Fibroblast of skin of abdomen (primary cell): ENCODE results near the gene PDZD2. TPM values are rescaled to one million over a fixed set of nuclear protein-coding genes. Genes with fewer than 3 reads are reported as not detected.
"Not testable (repeated sequence)": the region's sequence is repeated elsewhere in the genome, so short reads cannot be mapped to it uniquely, and the experiment has no call there.

Experiments used
- DNase-seq: peaks from one replicate; pipeline ENCODE4 v3.0.0-alpha.2; 2013
- polyA plus RNA-seq, 2 experiments: library from polyadenylated mRNA; unstranded; fragments of 120-200 nt; gene quantifications; one replicate each; pipeline ENCODE4 v1.2.1, GENCODE V29; 2013; ENCODE audit not compliant: insufficient read length in 2 of 2

The PDZD2 gene
- polyA plus RNA-seq (2013, experiment 1 of 2; ENCODE audit: insufficient read length): 0.44 TPM
- polyA plus RNA-seq (2013, experiment 2 of 2; ENCODE audit: insufficient read length): 0.37 TPM

GRCh38 chr5:31638748-31639418 is at the start of gene PDZD2:
Gene PDZD2, plus strand, starts transcription at chr5:31639131.
- DNase-seq: peak; percentile 64

GRCh38 chr5:31593665-31594064 is 45.3 kb upstream of the PDZD2 start:
- no peak for DNase-seq

GRCh38 chr5:31596354-31596753 is 42.6 kb upstream of the PDZD2 start:
- DNase-seq: no peak

GRCh38 chr5:31598640-31599611 is 40.0 kb upstream of the PDZD2 start:
- no peak for DNase-seq

- not testable (repeated sequence) for DNase-seq
These were observed 36.6 kb upstream of the PDZD2 start for GRCh38 chr5:31602305-31602704.

GRCh38 chr5:31604240-31604639 is 34.7 kb upstream of the PDZD2 start:
- DNase-seq: no peak

GRCh38 chr5:31604644-31605043 is 34.3 kb upstream of the PDZD2 start:
- no peak for DNase-seq

GRCh38 chr5:31605920-31606319 is 33.0 kb upstream of the PDZD2 start:
- no peak for DNase-seq

- DNase-seq: no peak
These were observed 31.4 kb upstream of the PDZD2 start for GRCh38 chr5:31607546-31607945.

GRCh38 chr5:31611002-31611401 is 27.9 kb upstream of the PDZD2 start:
- no peak for DNase-seq

GRCh38 chr5:31613651-31614050 is 25.3 kb upstream of the PDZD2 start:
- DNase-seq: no peak

GRCh38 chr5:31614151-31615020 is 24.5 kb upstream of the PDZD2 start:
- no peak for DNase-seq

- DNase-seq: no peak
These were observed 21.1 kb upstream of the PDZD2 start for GRCh38 chr5:31617867-31618266.

- DNase-seq: no peak
These were observed 18.9 kb upstream of the PDZD2 start for GRCh38 chr5:31620026-31620425.

GRCh38 chr5:31623249-31623648 is 15.7 kb upstream of the PDZD2 start:
- DNase-seq: no peak

- DNase-seq: no peak
These were observed 13.5 kb upstream of the PDZD2 start for GRCh38 chr5:31625394-31625793.

GRCh38 chr5:31626156-31626555 is 12.8 kb upstream of the PDZD2 start:
- no peak for DNase-seq

- no peak for DNase-seq
These were observed 12.2 kb upstream of the PDZD2 start for GRCh38 chr5:31626604-31627234.

- no peak for DNase-seq
These were observed 8.0 kb upstream of the PDZD2 start for GRCh38 chr5:31630931-31631330.

GRCh38 chr5:31632460-31632859 is 6.5 kb upstream of the PDZD2 start:
- no peak for DNase-seq

- no peak for DNase-seq
These were observed 3.5 kb upstream of the PDZD2 start for GRCh38 chr5:31635446-31635845.

GRCh38 chr5:31637851-31638250 is 1.1 kb upstream of the PDZD2 start:
- DNase-seq: no peak
